HEK293 (cell line): ENCODE measurements around the gene RNF135.

Experiments used
- YY1 ChIP-seq: fragments of 450-650 bp; formaldehyde crosslinking; IDR thresholded peaks from 2 replicates; pipeline ENCODE4 v1.5.1; 2018; ENCODE audit warnings: missing biosample characterization, missing genetic modification characterization
- ZBTB17 ChIP-seq: fragments of 450-650 bp; formaldehyde crosslinking; IDR thresholded peaks from 2 replicates; pipeline ENCODE4 v1.5.1; 2016; ENCODE audit warnings: missing biosample characterization, missing genetic modification characterization
- ZBTB20 ChIP-seq: fragments of 450-650 bp; formaldehyde crosslinking; IDR thresholded peaks from 2 replicates; pipeline ENCODE4 v1.5.1; 2016; ENCODE audit warnings: missing biosample characterization, missing genetic modification characterization
- ZNF223 ChIP-seq: fragments of 450-650 bp; formaldehyde crosslinking; IDR thresholded peaks from 2 replicates; pipeline ENCODE4 v1.5.1; 2016; ENCODE audit warnings: missing biosample characterization, missing genetic modification characterization
- ZNF707 ChIP-seq: fragments of 450-650 bp; formaldehyde crosslinking; IDR thresholded peaks from 2 replicates; pipeline ENCODE4 v1.5.1; 2016; ENCODE audit warnings: missing biosample characterization, missing genetic modification characterization
- TF ChIP-seq, protein P1 (sequence below): fragments of 450-650 bp; formaldehyde crosslinking; IDR thresholded peaks from 2 replicates; pipeline ENCODE4 v1.5.1; 2016; ENCODE audit warnings: missing biosample characterization, missing genetic modification characterization, borderline replicate concordance
- TF ChIP-seq, protein P2 (sequence below): fragments of 450-650 bp; formaldehyde crosslinking; IDR thresholded peaks from 2 replicates; pipeline ENCODE4 v1.5.1; 2016; ENCODE audit warnings: missing biosample characterization, missing genetic modification characterization
- TF ChIP-seq, protein P3 (sequence below): fragments of 450-650 bp; formaldehyde crosslinking; IDR thresholded peaks from 2 replicates; pipeline ENCODE4 v1.5.1; 2016; ENCODE audit warnings: missing biosample characterization, missing genetic modification characterization
- TF ChIP-seq, protein P4 (sequence below): fragments of 450-650 bp; formaldehyde crosslinking; IDR thresholded peaks from 2 replicates; pipeline ENCODE4 v1.5.1; 2016; ENCODE audit warnings: missing biosample characterization, missing genetic modification characterization

DNA sequence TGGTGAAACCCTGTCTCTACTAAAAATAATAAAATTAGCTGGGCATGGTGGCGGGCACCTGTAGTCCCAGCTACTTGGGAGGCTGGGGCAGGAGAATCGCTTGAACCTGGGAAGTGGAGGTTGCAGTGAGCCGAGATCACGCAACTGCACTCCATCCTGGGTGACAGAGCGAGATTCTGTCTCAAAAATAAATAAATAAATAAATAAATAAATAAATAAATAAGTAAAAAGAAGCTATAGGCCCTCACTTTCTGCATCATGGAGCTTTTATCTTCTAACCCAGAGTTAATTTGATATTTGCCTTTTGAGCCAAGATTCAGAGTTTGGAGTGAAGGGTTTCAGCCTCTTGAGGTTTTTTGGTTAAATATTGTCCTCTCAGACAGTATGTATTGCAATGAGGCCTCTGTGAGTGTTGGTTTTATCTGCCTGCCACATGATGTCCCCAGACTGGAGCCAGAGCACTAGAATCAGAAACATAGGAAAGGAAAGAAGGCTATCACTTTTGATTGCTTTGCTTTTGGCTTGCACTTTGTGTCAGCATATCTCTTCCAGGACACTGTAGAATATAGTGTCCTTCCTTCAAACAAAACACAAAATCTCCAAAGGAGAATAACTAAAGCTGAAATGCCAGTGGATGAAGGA lies 32.5 kb downstream of the RNF135 start:
- TF ChIP-seq, protein P1, sequence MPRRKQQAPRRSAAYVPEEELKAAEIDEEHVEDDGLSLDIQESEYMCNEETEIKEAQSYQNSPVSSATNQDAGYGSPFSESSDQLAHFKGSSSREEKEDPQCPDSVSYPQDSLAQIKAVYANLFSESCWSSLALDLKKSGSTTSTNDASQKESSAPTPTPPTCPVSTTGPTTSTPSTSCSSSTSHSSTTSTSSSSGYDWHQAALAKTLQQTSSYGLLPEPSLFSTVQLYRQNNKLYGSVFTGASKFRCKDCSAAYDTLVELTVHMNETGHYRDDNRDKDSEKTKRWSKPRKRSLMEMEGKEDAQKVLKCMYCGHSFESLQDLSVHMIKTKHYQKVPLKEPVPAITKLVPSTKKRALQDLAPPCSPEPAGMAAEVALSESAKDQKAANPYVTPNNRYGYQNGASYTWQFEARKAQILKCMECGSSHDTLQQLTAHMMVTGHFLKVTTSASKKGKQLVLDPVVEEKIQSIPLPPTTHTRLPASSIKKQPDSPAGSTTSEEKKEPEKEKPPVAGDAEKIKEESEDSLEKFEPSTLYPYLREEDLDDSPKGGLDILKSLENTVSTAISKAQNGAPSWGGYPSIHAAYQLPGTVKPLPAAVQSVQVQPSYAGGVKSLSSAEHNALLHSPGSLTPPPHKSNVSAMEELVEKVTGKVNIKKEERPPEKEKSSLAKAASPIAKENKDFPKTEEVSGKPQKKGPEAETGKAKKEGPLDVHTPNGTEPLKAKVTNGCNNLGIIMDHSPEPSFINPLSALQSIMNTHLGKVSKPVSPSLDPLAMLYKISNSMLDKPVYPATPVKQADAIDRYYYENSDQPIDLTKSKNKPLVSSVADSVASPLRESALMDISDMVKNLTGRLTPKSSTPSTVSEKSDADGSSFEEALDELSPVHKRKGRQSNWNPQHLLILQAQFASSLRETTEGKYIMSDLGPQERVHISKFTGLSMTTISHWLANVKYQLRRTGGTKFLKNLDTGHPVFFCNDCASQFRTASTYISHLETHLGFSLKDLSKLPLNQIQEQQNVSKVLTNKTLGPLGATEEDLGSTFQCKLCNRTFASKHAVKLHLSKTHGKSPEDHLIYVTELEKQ (tag by site-specific recombination): no peak
- TF ChIP-seq, protein P2, sequence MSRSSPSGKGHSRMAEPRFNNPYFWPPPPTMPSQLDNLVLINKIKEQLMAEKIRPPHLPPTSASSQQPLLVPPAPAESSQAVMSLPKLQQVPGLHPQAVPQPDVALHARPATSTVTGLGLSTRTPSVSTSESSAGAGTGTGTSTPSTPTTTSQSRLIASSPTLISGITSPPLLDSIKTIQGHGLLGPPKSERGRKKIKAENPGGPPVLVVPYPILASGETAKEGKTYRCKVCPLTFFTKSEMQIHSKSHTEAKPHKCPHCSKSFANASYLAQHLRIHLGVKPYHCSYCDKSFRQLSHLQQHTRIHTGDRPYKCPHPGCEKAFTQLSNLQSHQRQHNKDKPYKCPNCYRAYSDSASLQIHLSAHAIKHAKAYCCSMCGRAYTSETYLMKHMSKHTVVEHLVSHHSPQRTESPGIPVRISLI (tag by site-specific recombination): no peak
- TF ChIP-seq ZBTB17 (tag by site-specific recombination) (no peak), ZNF223 (no peak), ZBTB20 (tag by site-specific recombination) (no peak), YY1 (tag by site-specific recombination) (no peak), ZNF707 (tag by site-specific recombination) (no peak)
- TF ChIP-seq, protein P3, sequence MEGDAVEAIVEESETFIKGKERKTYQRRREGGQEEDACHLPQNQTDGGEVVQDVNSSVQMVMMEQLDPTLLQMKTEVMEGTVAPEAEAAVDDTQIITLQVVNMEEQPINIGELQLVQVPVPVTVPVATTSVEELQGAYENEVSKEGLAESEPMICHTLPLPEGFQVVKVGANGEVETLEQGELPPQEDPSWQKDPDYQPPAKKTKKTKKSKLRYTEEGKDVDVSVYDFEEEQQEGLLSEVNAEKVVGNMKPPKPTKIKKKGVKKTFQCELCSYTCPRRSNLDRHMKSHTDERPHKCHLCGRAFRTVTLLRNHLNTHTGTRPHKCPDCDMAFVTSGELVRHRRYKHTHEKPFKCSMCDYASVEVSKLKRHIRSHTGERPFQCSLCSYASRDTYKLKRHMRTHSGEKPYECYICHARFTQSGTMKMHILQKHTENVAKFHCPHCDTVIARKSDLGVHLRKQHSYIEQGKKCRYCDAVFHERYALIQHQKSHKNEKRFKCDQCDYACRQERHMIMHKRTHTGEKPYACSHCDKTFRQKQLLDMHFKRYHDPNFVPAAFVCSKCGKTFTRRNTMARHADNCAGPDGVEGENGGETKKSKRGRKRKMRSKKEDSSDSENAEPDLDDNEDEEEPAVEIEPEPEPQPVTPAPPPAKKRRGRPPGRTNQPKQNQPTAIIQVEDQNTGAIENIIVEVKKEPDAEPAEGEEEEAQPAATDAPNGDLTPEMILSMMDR (tag by site-specific recombination): no peak
- TF ChIP-seq, protein P4, sequence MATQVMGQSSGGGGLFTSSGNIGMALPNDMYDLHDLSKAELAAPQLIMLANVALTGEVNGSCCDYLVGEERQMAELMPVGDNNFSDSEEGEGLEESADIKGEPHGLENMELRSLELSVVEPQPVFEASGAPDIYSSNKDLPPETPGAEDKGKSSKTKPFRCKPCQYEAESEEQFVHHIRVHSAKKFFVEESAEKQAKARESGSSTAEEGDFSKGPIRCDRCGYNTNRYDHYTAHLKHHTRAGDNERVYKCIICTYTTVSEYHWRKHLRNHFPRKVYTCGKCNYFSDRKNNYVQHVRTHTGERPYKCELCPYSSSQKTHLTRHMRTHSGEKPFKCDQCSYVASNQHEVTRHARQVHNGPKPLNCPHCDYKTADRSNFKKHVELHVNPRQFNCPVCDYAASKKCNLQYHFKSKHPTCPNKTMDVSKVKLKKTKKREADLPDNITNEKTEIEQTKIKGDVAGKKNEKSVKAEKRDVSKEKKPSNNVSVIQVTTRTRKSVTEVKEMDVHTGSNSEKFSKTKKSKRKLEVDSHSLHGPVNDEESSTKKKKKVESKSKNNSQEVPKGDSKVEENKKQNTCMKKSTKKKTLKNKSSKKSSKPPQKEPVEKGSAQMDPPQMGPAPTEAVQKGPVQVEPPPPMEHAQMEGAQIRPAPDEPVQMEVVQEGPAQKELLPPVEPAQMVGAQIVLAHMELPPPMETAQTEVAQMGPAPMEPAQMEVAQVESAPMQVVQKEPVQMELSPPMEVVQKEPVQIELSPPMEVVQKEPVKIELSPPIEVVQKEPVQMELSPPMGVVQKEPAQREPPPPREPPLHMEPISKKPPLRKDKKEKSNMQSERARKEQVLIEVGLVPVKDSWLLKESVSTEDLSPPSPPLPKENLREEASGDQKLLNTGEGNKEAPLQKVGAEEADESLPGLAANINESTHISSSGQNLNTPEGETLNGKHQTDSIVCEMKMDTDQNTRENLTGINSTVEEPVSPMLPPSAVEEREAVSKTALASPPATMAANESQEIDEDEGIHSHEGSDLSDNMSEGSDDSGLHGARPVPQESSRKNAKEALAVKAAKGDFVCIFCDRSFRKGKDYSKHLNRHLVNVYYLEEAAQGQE (tag by site-specific recombination): 0 out of 2 replicates have a peak, but pooled peaks have one; percentile 35
